DMS114 treated with DMSO at 0.1 percent for 48 hours (cell line): Measurements from ENCODE around the gene ST8SIA6.

ENCODE experiments used
- DNase-seq: peaks from one replicate; lab custom pipeline; 2025; ENCODE audit not compliant: unreplicated experiment; lab: John Stamatoyannopoulos, UW

The ST8SIA6 gene

GRCh38 chr10:17273403-17273802 is 181.0 kb downstream of the ST8SIA6 start:
- no peak for DNase-seq

DNA sequence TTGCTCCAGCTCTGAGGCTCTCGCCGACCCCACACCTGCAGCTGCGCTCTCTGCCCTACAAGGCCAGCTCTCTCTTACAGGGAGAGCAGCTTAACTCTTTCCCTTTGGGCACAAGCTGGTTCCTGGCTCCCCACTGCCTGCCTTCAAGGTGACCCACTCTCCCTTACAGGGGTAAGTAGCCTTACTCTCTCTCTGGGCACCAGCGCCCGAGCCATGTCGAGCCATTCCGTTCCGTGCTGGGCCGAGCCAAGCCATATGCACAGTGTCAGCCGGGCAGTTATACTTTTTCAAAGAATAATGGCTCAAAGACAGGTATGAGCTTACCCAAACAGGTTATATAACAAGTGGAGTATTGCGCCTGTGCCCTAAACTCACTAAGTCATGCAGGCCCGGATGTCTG is 181.7 kb downstream of the ST8SIA6 start:
- no peak for DNase-seq
